CD14-positive monocyte (primary cell): ENCODE data around the gene PRPF19. TPM values are rescaled to one million over a fixed set of nuclear protein-coding genes. Genes with fewer than 3 reads are reported as not detected.

Source experiments
- DNase-seq, 3 donors: peaks; one replicate each; pipeline ENCODE4 v3.0.0-alpha.2; 2011 to 2022
- H2AFZ ChIP-seq: 2 replicates; pipeline ENCODE4 v1.6.0; 2012; ENCODE audit warnings: mild to moderate bottlenecking, low read depth, low read length, inconsistent platforms; ENCODE audit not compliant: insufficient read depth, poor library complexity, severe bottlenecking
- H3K27ac ChIP-seq, 2 donors: 1 replicate in 1 of 2; 2 replicates in 1 of 2; pipeline ENCODE4 v1.5.1; 2012 to 2013; ENCODE audit warnings: low read length in 2 of 2, control low read depth in 1 of 2, inconsistent platforms in 1 of 2, low read depth in 1 of 2, mild to moderate bottlenecking in 1 of 2
- H3K27me3 ChIP-seq, 2 donors: one replicate each; pipeline versions ENCODE4 v1.6.0 to v1.6.1; 2011 to 2013; ENCODE audit warnings: low read length in 2 of 2; ENCODE audit not compliant: control insufficient read depth in 2 of 2, insufficient read depth in 2 of 2
- H3K36me3 ChIP-seq, 2 donors: replicated peaks in 1 of 2; 1 replicate in 1 of 2; 2 replicates in 1 of 2; pipeline versions ENCODE4 v1.5.1 to v1.6.1; 2012 to 2013; ENCODE audit warnings: low read length in 2 of 2, control low read depth in 1 of 2, inconsistent platforms in 1 of 2, mild to moderate bottlenecking in 1 of 2; ENCODE audit not compliant: insufficient read depth in 2 of 2, control insufficient read depth in 1 of 2
- H3K4me1 ChIP-seq, 2 donors: 1 replicate in 1 of 2; 2 replicates in 1 of 2; pipeline versions ENCODE4 v1.5.1 to v1.6.1; 2012 to 2013; ENCODE audit warnings: low read length in 2 of 2, control low read depth in 1 of 2, inconsistent platforms in 1 of 2, mild to moderate bottlenecking in 1 of 2, moderate library complexity in 1 of 2; ENCODE audit not compliant: insufficient read depth in 2 of 2, control insufficient read depth in 1 of 2
- H3K4me2 ChIP-seq: replicated peaks from 2 replicates; pipeline ENCODE3; 2012; ENCODE audit warnings: low read length, moderate library complexity, mild to moderate bottlenecking; ENCODE audit not compliant: poor library complexity, severe bottlenecking; ENCODE audit errors: extremely low read depth
- H3K4me3 ChIP-seq, 3 experiments: fragments of 200-600 bp in 1 of 3; sonication (generic) in 1 of 3; replicated peaks in 1 of 3; 1 replicate in 2 of 3; 2 replicates in 1 of 3; pipeline ENCODE4 v1.5.1; 2011 to 2013; ENCODE audit warnings: low read length in 3 of 3, mild to moderate bottlenecking in 3 of 3, control low read depth in 2 of 3, low read depth in 2 of 3, inconsistent platforms in 1 of 3, moderate library complexity in 1 of 3
- H3K79me2 ChIP-seq: 2 replicates; pipeline ENCODE4 v1.6.0; 2012; ENCODE audit warnings: mild to moderate bottlenecking, control low read depth, inconsistent platforms, low read length, moderate library complexity; ENCODE audit not compliant: insufficient read depth
- H3K9ac ChIP-seq: 2 replicates; pipeline ENCODE4 v1.6.0; 2017; ENCODE audit warnings: low read length, mild to moderate bottlenecking; ENCODE audit not compliant: insufficient read depth, poor library complexity, severe bottlenecking
- H3K9me3 ChIP-seq, 2 donors: replicated peaks in 1 of 2; 1 replicate in 1 of 2; 2 replicates in 1 of 2; pipeline versions ENCODE4 v1.5.1 to v1.6.1; 2012 to 2013; ENCODE audit warnings: low read length in 2 of 2, control low read depth in 1 of 2; ENCODE audit not compliant: control insufficient read depth in 1 of 2, insufficient read depth in 1 of 2
- H4K20me1 ChIP-seq: 2 replicates; pipeline ENCODE4 v1.6.0; 2012; ENCODE audit warnings: mild to moderate bottlenecking, low read length, control low read depth, moderate library complexity; ENCODE audit not compliant: insufficient read depth
- H3K27ac Mint-ChIP-seq, 7 donors: one replicate each; pipeline ENCODE4 v1.8.0; 2020; ENCODE audit warnings: mild to moderate bottlenecking in 7 of 7, mixed read lengths in 7 of 7, moderate library complexity in 6 of 7, inconsistent platforms in 2 of 7
- H3K27me3 Mint-ChIP-seq, 3 donors: one replicate each; pipeline ENCODE4 v1.8.0; 2021 to 2022; ENCODE audit warnings: low read depth in 3 of 3, mild to moderate bottlenecking in 3 of 3, mixed read lengths in 3 of 3, moderate library complexity in 3 of 3, inconsistent platforms in 1 of 3
- H3K36me3 Mint-ChIP-seq, 2 donors: one replicate each; pipeline ENCODE4 v1.8.0; 2020; ENCODE audit warnings: mixed read lengths in 2 of 2, inconsistent platforms in 1 of 2, mild to moderate bottlenecking in 1 of 2
- H3K4me1 Mint-ChIP-seq: one replicate; pipeline ENCODE4 v1.8.0; 2020; ENCODE audit warnings: mild to moderate bottlenecking, mixed read lengths
- H3K4me3 Mint-ChIP-seq, 2 donors: one replicate each; pipeline ENCODE4 v1.8.0; 2020; ENCODE audit warnings: mild to moderate bottlenecking in 2 of 2, mixed read lengths in 2 of 2, moderate library complexity in 1 of 2
- H3K9me3 Mint-ChIP-seq, 7 donors: one replicate each; pipeline ENCODE4 v1.8.0; 2020 to 2022; ENCODE audit warnings: mixed read lengths in 7 of 7, mild to moderate bottlenecking in 6 of 7, moderate library complexity in 6 of 7, inconsistent platforms in 2 of 7
- WGBS: methylation state at CpG from one replicate; pipeline ENCODE4 v1.1.5; 2013; ENCODE audit warnings: missing lambda C conversion rate; ENCODE audit not compliant: insufficient coverage; 5-methylcytosine and 5-hydroxymethylcytosine counted together
- intact Hi-C, 2 donors: fragments of 100-400 bp; cut with micrococcal nuclease; formaldehyde crosslinking; loops; one replicate each; pipeline versions ENCODE4 v1.15.0 to v1.15.1; 2023
- polyA plus RNA-seq, 3 donors: library from polyadenylated mRNA; depleted of rRNA in 1 of 3; unstranded in 2 of 3; stranded (reverse) in 1 of 3; fragments of 300-500 nt in 2 of 3; fragments of >200 nt in 1 of 3; fragmentation: Illumina TruSeq in 2 of 3; gene quantifications; 1 replicate in 2 of 3; 2 replicates in 1 of 3; pipeline ENCODE4 v1.2.3, GENCODE V29; 2012 to 2021
- TF ChIP-seq, protein P1 (sequence below): fragments of 200-600 bp; IDR thresholded peaks from one replicate; pipeline ENCODE4 v1.8.0; 2022; ENCODE audit warnings: antibody characterized with exemption, mild to moderate bottlenecking

The PRPF19 gene
- polyA plus RNA-seq, 3 donors = 7.8 to 33.2 (median 12.2) TPM

DNA sequence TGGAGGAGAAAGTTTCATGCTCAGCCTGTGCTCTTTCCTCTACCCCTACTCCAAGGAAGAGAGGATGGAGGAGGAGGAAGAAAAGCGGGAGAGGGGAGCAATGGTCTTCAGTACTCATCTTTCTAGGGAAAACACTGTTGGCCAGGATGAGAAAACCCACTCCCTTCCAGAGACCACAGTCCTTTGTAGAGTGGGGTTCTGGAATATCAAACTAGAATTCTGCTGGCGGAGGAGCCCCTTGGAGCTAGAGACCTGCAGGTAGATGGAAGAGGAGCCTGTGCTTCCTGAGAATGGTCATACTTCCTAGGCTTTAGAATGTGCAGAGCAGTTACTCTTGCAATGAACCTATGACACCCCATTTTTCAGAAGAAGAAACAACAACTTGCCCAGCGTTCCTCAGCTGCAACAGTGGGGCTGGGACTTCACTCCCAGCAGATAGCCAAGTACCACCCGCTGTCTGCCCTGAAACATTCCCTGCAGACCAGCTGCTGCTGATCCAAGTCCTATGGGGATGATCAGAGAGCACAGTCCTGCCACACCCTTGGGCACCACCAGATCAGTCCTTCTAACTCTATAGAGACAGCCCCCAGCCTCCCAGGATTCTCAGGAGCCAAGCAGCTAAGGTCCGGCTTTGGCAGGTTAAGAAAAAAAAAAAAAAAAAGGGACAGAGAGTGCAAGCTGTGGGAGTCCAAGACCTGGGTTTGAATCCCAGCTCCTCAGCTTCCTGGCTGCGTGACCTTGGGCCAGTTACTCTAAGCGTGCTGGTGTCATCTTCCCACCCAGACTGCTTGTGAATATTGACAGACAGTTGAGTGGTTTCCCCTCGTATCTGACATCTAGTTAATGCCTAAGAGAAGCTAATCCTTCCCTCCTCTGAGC is 51.3 kb downstream of the PRPF19 start:
- peak overlapping the region in 1 of 7 donors; percentile 50 for H3K27ac Mint-ChIP-seq

DNA sequence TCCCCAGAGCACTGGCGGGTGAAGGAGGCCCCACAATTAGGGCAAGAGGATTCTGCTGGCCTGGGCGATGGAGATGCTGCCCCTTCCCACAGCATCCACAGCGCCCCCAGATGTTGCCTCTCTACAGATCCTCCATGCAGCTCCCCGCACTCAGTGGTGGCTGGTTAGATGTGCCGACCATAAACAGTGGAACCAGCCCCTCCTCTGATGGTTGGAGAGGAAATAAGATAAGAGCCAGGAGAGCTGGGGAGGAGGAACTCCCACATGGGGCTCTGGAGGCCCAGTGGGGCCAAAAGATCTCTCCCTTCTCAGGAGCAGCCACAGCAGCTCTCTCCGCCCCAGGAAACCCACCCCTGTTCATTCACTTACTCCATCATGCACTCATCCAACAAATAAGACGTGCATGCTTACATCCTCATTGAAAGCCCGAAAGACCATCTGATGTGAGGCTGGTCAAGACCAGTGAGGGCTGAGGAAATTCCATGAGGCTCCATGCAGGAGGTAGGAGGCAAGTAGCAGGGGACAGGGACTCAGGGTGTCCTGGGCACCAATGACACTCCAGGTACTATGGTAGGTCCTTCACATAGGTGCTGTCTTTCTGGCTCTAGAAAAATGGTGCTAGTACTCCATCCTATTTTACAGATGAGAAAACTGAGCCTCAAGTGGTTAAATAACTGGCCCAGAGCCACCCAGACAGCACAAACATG is 52.1 kb downstream of the PRPF19 start:
- peaks cover 25 to 30% of the 10 kb centered on the region in 2 donors for H3K36me3 ChIP-seq
- intact Hi-C loops = no loop called here
- no peak for DNase-seq
- no peak overlapping the region for H3K9ac ChIP-seq
- H3K27me3 ChIP-seq = peaks cover 0 to 6% of the 10 kb centered on the region in 2 donors
- peaks cover 11 to 21% (median 12%) of the 10 kb centered on the region in 3 donors for H3K27me3 Mint-ChIP-seq
- H3K27ac ChIP-seq = no peak overlapping the region
- no peaks in the 10 kb centered on the region for H4K20me1 ChIP-seq
- H3K4me3 Mint-ChIP-seq = peak overlapping the region; percentile 27 to 51
- no peak overlapping the region for H3K4me3 ChIP-seq
- 17% methylated on average over 3 of the region's 8 CpGs for WGBS
- peaks cover 0 to 6% (median 3%) of the 10 kb centered on the region in 7 donors for H3K9me3 Mint-ChIP-seq
- H3K4me2 ChIP-seq = no peak overlapping the region
- H3K27ac Mint-ChIP-seq = no peak overlapping the region
- peaks cover 20 to 33% of the 10 kb centered on the region in 2 donors for H3K4me1 ChIP-seq
- H3K4me1 Mint-ChIP-seq = peaks cover 31% of the 10 kb centered on the region
- H2AFZ ChIP-seq = no peak overlapping the region
- H3K36me3 Mint-ChIP-seq = peaks cover 28 to 35% of the 10 kb centered on the region in 2 donors
- TF ChIP-seq, protein P1, sequence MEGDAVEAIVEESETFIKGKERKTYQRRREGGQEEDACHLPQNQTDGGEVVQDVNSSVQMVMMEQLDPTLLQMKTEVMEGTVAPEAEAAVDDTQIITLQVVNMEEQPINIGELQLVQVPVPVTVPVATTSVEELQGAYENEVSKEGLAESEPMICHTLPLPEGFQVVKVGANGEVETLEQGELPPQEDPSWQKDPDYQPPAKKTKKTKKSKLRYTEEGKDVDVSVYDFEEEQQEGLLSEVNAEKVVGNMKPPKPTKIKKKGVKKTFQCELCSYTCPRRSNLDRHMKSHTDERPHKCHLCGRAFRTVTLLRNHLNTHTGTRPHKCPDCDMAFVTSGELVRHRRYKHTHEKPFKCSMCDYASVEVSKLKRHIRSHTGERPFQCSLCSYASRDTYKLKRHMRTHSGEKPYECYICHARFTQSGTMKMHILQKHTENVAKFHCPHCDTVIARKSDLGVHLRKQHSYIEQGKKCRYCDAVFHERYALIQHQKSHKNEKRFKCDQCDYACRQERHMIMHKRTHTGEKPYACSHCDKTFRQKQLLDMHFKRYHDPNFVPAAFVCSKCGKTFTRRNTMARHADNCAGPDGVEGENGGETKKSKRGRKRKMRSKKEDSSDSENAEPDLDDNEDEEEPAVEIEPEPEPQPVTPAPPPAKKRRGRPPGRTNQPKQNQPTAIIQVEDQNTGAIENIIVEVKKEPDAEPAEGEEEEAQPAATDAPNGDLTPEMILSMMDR = no peak
- no peaks in the 10 kb centered on the region for H3K79me2 ChIP-seq
- no peaks in the 10 kb centered on the region for H3K9me3 ChIP-seq

More for the DNA sequence above, 51.3 kb downstream of the PRPF19 start:
- no peak overlapping the region for H3K27ac ChIP-seq
- H2AFZ ChIP-seq = no peak overlapping the region
- H3K27me3 ChIP-seq = peaks cover 0 to 6% of the 10 kb centered on the region in 2 donors
- no peak for DNase-seq
- H3K9me3 ChIP-seq = no peaks in the 10 kb centered on the region
- peaks cover 11 to 21% (median 12%) of the 10 kb centered on the region in 3 donors for H3K27me3 Mint-ChIP-seq
- peaks cover 0 to 6% (median 3%) of the 10 kb centered on the region in 7 donors for H3K9me3 Mint-ChIP-seq
- no peaks in the 10 kb centered on the region for H3K79me2 ChIP-seq
- no peak overlapping the region for H3K4me2 ChIP-seq
- peaks cover 17 to 22% of the 10 kb centered on the region in 2 donors for H3K36me3 ChIP-seq
- TF ChIP-seq, protein P1 = no peak
- H3K36me3 Mint-ChIP-seq = peaks cover 21 to 28% of the 10 kb centered on the region in 2 donors
- H3K4me3 ChIP-seq = no peak overlapping the region
- H3K4me1 ChIP-seq = peaks cover 20 to 34% of the 10 kb centered on the region in 2 donors
- no peak overlapping the region for H3K9ac ChIP-seq
- peaks cover 31% of the 10 kb centered on the region for H3K4me1 Mint-ChIP-seq
- intact Hi-C loops = no loop called here
- no peaks in the 10 kb centered on the region for H4K20me1 ChIP-seq
- H3K4me3 Mint-ChIP-seq = peak overlapping the region in 1 of 2 donors; percentile 73
- 64% methylated on average over 1 of the region's 8 CpGs for WGBS
